HG02759 (cell line): ENCODE measurements around the gene GUCD1.
A peak's percentile ranks its signal among the peaks of the same experiment; 100 is the strongest.
"Not testable (repeated sequence)": the region's sequence is repeated elsewhere in the genome, so short reads cannot be mapped to it uniquely, and the experiment has no call there.

Source experiments
- ATAC-seq: cut with Tn5 transposase; IDR thresholded peaks from one replicate; pipeline ENCODE4 v1.9.1; 2021; ENCODE audit warnings: mild to moderate bottlenecking, moderate library complexity; ENCODE audit not compliant: unreplicated experiment

Gene GUCD1

GRCh38 chr22:24554313-24555164 is at the start of gene GUCD1:
TSS of gene GUCD1 (minus strand) at chr22:24555138. CDS start at chr22:24554991, 147 bp downstream.
- ATAC-seq = no peak

GRCh38 chr22:24603770-24604629 is 49.1 kb upstream of the GUCD1 start:
- not testable (repeated sequence) for ATAC-seq

DNA sequence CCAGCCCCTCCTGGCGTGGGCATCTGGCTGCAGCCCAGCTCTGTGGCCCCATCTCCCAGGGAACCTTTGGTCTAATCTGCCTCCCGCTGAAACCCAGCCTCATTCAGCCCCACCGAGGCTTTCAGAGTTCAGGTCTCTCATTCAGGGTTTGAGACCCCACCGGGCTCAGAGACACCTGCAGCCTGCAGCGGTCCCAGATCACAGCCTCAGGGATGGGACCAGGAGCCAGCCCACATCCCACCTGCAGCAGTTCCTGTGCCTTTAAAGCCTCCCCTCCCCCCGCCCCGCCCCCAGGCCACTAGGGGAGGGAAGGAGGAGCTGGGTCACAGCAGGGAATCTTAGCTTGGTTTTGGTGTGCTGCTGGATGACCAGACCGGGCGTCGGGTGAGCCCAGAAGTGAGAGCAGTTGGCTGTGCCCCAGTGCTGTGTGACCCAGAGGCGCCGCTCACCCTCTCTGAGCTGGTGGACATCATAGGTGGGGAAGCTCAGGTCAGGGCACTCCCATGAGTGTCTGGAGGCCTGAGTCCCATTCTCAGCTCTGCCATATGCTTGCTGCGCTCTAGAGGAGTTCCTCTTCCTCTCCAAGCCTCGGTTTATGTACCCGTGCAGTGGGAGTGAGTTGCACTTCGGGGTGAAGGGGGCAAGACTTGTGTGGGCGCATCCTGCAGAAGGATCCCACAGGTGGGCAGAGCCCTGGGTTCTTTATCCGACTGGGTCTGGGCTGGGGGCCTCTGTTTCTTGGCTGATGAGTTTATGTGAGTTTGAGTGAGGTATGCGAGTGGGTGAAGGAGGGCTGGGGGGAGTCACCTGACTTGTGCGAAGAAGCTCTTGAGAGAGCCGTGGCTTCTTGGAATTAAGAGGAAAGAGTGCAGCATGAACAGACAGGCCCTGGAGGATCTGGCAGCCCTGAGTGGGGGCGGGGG is 48.2 kb upstream of the GUCD1 start, which contains the start of gene GGT1:
Gene GGT1, plus strand, starts transcription at position 347 of the 923 bp plus-strand sequence. CDS start 7,889 bp downstream, outside the sequence.
- ATAC-seq = not testable (repeated sequence)

DNA sequence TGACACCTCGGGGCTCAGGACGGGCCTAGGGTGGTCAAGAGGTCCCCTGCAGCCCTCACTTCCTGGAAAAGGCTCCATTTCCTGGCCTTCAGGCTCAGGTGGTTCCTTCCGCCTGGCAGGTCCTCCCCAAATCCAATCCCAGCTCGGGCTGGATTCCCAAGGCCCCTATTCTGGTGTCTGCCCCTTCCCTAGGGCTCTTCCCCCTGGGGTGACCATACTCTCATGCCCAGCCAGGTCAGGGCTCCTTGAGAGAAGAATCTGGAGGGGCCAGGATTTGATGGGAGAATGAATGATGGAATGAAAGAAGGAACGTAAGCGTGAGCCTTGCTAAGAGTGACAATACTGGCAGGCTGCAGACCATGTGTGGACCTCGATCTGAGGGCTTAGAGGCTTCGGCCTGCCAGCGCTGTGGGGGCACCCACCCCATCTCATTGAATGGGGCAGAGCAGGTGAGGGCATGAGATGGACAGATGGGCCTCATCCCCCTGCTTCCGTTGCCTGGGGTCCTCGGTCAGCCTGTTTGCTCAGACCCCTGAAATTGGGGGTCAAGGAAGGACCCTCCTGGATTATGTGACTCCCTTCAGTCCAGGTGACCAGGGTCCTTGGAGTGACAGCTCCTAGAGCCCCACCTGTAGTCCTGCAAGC is 47.3 kb upstream of the GUCD1 start:
- ATAC-seq = not testable (repeated sequence)

DNA sequence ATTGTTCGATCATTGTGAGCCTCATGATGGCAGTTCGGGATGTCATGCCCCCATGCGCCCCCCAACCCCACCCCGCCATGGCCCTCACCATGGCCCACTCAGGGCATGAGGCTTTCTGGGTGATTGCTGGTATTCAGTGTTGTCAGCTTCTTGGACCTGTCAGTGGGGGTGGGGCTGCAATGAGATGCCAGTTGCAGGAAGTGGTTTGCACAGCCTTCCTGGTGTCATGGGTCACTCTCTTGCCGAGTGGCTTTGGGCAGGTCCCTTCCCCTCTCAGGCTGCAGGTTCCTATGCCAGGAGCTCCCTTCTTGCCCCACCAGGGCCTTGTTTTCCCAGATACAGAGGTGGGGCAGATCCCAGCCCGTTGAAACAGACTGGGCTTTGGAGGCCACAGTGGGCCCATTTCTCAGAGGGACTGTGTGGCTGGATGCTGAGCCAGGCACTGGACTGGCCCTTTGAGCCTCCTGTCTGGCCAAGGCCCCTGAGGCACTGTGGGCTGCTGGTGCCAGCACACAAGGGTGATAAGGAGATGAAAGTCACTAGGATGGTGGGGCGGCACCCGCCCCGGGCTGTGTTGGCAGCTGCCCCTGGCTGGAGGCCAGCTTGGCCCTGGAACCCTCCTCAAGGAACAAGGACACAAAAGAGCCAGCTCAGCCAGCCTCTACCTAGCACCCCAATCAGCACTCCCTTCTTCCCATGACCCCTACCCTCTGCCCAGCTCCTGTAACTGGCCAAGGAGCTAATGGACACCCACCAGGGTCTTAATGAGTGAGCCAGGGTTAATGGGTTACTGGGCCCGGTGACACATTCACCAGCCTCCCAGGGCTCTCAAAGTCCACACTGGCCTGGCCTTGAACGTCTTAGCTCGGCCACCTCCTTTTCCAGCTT is 46.5 kb upstream of the GUCD1 start:
- ATAC-seq = no peak

DNA sequence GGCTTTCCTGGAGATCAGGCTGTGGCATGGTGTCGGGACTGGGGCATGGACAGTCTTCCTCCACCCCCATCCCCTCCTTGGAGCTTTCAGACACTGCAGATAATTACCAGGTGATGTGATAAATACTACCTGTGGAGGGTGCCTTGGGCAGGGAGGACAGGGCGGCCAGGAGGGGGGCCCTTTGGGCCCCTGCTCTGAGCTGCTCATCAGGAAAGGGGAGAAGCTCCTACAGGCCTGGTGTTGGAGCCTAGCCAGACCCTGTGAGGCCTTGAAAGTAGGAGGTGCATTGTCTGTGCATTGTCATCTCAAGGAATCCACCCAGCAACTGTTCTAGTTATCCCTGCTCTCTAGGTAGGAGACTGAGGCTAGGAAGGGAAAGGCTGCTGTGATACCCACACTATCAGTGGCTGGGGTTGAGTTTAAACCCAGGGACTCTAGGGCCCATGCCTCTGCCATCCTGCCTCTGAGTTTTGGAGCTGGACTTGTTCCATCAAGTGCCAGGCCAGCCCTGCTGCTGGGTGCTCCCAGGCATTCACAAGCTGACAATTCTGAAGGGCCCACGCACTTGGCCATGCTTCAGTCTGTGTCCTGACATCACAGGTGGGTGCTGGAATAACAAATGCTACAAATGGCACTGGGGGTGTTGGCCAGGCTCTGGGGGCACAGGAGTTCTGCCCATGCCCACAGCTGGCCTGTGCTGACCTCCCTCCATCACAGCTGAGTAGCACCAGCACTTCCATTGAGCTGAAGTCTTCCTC is 45.2 kb upstream of the GUCD1 start:
- not testable (repeated sequence) for ATAC-seq

DNA sequence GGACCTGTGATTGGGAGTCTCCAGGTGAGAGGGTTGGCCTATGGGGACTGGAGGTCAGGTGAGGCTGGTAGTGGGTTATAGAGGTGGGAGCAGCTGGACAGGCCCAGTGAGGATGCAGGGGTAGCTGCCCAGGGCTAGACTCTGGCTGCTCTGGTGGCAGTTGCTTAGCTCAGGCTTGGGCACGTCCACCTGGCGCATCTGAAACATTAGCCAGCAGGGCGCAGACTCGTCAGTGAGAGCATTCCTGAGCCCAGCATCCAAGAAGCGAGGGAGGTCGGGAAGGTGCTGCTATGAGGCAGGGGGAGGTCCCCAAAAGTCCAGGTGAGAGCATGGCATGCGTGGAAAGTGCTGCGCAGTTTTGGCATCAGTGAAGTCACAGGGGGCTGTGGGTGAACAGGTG is 44.6 kb upstream of the GUCD1 start:
- ATAC-seq = no peak

DNA sequence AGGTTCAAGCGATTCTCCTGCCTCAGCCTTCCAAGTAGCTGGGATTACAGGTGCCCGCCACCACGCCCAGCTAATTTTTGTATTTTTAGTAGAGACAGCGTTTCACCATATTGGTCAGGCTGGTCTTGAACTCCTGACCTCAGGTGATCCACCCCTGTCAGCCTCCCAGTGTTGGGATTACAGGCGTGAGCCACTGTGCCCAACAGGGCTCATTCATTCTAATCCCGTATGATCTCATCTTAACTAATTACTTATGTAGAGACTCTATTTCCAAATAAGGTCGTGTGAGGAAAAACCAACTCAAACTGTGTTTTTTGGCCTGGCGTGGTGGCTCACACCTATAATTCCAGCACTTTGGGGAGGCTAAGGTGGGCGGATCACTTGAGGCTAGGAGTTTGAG is 42.1 kb upstream of the GUCD1 start:
- ATAC-seq = not testable (repeated sequence)

GRCh38 chr22:24595863-24596262 is 40.9 kb upstream of the GUCD1 start:
- ATAC-seq = no peak

- ATAC-seq = no peak
Measured at GRCh38 chr22:24595228-24595627, 40.3 kb upstream of the GUCD1 start.

GRCh38 chr22:24594569-24595120 is 39.7 kb upstream of the GUCD1 start:
- ATAC-seq = no peak

DNA sequence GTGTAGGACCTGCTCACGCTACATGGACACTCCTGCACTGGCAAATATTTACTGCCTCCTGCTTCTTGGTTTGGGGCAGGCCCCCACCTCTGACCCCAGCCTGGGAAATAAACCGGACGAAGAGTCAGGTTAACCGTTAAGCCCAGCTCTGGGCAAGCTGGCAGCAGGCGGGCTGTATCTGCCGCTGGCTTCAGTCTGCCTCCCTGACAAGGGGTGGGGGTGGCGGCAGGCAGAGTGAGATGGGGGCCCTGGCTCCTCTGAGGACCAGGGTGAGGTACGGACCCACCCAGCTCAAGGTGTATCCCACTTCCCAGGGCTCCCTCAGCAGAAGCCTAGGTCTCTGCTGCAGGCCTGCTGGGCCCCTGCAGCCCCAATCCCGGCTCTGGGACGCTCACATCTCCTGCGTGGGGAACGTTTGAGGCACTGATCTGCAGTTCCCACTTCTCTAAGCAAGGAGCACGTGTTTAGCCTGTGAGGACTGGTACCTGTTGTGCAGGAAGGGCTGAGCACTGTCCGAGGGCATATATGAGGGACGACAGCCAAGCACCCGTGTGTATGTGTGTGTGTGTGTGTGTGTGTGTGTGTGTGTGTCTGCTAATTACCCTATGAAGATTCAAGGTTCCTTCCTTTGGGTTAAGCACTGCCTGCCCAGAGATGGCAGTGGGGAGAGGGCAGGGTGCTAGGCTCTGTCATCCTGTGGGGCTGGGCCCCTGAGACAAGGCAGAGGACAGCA is 39.1 kb upstream of the GUCD1 start:
- no peak for ATAC-seq

DNA sequence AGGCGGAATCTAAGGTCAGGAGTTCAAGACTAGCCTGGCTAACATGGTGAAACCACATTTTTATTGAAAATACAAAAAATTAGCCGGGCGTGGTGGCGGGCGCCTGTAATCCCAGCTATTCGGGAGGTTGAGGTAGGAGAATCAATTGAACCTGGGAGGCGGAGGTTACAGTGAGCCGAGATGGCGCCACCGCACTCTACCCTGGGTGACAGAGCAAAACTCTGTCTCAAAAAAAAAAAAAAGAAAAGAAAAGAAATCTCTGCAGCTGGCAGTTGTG is 38.6 kb upstream of the GUCD1 start:
- not testable (repeated sequence) for ATAC-seq

DNA sequence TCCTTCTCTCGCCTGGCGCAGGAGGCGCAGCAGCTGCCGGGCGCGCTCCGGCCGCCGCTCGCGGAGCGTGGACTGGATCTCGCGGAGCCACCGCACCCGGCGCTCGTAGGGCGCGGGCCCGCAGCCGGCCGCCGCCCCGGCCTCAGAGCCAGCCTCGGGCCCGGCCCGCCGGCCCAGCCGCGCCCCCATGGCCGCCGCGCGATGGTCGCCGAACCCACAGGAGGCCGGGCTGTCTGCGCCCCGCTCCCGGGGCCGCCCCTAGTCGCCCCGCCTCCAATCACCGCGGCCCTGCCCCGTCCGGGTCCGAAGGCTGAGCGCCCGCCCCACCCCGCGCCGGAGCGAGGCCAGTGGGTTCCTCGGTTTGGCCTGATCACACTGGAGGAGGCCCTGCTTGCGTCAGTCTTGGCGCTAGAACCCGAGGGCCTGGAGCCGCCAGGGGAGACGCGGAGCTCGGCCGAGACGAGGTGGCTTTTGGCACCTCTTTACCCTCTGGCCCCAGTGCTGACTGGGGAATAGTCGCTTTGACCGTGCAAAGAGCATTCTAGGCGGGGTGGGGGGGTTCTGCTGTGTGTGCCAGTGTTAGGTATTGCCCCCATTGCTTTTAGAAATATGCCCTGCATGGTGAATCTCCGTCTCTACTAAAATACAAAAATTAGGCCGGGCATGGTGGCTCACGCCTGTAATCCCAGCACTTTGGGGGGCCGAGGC is 38.1 kb upstream of the GUCD1 start, which contains the start of gene LRRC75B:
Gene LRRC75B, minus strand, starts transcription at position 223 of the 708 bp plus-strand sequence. Its CDS starts 34 bp downstream, at position 189.
- peak; percentile 93 for ATAC-seq

- ATAC-seq = no peak
Measured at GRCh38 chr22:24592058-24592850, 37.3 kb upstream of the GUCD1 start.

- no peak for ATAC-seq
Measured at GRCh38 chr22:24591286-24591830, 36.4 kb upstream of the GUCD1 start.
